Retinal pigment epithelial cell (primary cell): ENCODE measurements around the gene BCAS1.

ENCODE experiments used
- DNase-seq: peaks from one replicate; pipeline ENCODE4 v3.0.0-alpha.2; 2010; ENCODE audit warnings: low read depth
- H3K4me3 ChIP-seq: 2 replicates; pipeline ENCODE4 v1.5.1; 2011; ENCODE audit warnings: mild to moderate bottlenecking, low read length, control low read depth, moderate library complexity
- TF ChIP-seq, protein P1 (sequence below): conservative IDR thresholded peaks from 2 replicates; pipeline ENCODE4 v1.5.1; 2011; ENCODE audit warnings: low read depth, low read length, control low read depth, inconsistent platforms

The BCAS1 gene

DNA sequence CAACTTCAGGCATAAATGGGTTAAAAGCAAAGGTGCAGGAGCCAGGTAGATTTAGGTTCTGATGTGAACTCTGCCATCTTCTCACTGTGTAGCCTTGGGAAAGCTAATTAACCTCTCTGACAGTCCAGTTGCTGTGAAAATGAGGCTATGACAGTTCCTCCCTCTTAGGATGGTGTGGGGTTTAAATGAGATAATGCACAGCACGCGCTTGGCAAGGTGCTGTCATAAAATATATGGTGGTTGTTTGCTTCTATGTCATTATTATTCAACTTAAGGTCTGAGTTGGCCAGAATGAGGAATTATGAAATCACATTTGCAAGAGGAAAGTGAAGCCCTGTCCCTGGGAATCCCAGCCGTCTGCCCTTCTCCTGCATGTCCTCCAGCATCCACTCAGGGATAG lies 15.5 kb upstream of the BCAS1 start:
- no peak overlapping the region for H3K4me3 ChIP-seq
- DNase-seq = no peak
- TF ChIP-seq, protein P1, sequence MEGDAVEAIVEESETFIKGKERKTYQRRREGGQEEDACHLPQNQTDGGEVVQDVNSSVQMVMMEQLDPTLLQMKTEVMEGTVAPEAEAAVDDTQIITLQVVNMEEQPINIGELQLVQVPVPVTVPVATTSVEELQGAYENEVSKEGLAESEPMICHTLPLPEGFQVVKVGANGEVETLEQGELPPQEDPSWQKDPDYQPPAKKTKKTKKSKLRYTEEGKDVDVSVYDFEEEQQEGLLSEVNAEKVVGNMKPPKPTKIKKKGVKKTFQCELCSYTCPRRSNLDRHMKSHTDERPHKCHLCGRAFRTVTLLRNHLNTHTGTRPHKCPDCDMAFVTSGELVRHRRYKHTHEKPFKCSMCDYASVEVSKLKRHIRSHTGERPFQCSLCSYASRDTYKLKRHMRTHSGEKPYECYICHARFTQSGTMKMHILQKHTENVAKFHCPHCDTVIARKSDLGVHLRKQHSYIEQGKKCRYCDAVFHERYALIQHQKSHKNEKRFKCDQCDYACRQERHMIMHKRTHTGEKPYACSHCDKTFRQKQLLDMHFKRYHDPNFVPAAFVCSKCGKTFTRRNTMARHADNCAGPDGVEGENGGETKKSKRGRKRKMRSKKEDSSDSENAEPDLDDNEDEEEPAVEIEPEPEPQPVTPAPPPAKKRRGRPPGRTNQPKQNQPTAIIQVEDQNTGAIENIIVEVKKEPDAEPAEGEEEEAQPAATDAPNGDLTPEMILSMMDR = no peak

DNA sequence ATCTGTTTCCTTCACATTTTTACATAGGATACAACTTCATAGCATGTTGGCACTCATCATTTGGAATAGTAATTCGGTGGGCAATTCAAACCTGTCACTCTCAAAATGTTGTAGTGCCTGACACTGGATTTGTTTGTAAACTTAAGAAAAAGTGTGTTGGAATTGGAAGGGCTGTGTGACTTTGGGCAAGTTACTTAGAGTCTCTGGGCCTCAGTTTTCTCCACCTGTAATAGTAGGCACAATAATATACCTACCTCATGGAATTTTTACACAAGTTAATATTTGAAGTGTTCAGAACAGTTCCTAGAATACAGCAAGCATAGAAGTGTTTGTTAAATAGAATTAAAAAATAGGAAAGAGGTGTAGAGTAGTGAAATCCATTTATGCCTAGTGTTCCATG lies 15.0 kb upstream of the BCAS1 start:
- no peak overlapping the region for H3K4me3 ChIP-seq
- TF ChIP-seq, protein P1 = no peak
- DNase-seq = no peak

DNA sequence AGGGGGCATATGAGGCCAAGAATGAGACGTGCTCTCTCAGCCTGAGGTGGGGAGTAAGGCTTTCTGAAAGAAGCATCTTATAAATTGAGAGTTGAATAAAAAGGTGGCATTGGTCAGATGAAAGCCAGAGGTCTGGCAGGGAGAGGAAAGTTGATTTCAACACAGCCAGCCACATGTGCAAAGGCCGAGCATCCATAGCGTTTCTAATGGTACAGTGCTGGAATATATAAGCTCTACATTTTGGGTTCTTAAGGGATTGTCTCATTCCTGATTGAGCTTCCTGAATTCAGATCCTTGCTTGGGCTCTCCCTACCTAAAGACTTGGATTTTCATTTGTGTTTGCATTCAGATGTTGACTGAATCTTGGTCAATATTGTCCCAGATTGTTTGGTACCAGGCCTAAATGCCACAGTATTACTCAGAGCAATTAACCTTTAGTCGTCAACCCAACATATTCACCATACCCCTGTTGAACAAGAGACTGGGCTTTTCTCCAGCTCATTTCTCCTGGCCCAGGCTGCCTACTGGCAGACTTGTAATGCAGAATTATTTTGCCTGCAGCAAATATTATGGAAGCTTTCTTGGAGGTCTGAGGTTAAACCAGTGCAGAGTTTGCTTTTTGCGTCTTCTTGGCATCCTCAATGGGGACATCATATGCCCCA lies 14.5 kb upstream of the BCAS1 start:
- TF ChIP-seq, protein P1 = no peak

DNA sequence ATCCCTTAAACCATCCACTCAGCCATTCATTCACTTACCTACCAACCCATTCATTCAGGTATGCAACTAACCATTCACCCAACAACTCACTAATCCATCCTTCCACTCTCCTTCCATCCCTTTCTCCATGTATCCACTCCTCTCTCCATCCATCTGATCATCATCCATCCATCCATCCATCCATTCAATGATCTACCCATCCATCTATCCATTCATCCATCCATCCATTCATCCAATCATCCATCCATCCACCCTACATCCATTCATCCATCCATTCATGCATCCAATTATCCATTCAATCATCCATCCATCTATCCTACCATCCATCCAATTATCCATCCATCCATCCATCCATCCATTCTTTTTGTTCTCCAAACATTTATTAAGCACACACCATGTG lies 13.8 kb upstream of the BCAS1 start:
- TF ChIP-seq, protein P1 = no peak
- no peak overlapping the region for H3K4me3 ChIP-seq
- DNase-seq = no peak

More for the DNA sequence above, 14.5 kb upstream of the BCAS1 start:
- H3K4me3 ChIP-seq = no peak overlapping the region
- DNase-seq = no peak

- no peak overlapping the region for H3K4me3 ChIP-seq
- DNase-seq = no peak
- TF ChIP-seq, protein P1 = no peak
These were observed 13.1 kb upstream of the BCAS1 start for GRCh38 chr20:54083459-54083858.

DNA sequence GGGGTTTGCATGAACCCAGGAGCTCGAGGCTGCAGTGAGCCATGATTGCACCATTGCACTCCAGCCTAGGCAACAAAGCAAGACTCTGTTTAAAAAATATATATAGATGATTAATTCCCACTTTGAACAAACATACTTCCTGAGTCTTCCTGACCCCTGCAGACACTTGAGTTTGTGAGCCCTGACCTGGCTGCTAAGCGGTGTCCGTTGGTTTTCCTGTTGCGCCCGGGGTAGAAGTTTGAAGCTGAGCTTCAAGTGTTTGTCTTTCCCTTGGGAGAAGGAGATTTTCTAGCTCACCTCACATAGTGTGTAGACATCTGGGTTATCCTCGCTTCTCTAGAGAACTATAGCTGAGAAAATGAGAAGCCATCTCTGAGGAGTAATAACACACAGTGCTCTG lies 11.7 kb upstream of the BCAS1 start:
- no peak overlapping the region for H3K4me3 ChIP-seq
- DNase-seq = no peak
- TF ChIP-seq, protein P1 = no peak

DNA sequence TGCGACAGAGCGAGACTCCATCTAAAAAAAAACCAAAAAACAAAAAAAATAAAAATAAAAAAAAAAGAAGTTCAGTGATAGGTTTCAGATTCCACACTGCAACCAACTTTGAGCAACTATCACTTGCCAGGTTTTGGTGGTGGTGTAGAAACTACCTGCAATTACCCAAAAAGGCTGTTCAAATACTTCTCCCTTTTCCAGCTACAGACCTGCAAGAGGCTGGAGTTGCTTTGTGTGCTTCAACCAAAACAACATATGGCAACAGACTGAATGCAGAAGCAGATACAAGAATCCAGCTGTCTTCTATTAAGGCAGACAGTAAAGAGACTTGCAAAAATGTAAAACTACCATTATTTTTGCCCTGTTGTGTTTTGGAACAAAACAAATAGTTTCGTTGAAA lies 9.3 kb upstream of the BCAS1 start:
- no peak overlapping the region for H3K4me3 ChIP-seq
- TF ChIP-seq, protein P1 = no peak
- no peak for DNase-seq
